ENCODE data around the gene PYGB.

DNA sequence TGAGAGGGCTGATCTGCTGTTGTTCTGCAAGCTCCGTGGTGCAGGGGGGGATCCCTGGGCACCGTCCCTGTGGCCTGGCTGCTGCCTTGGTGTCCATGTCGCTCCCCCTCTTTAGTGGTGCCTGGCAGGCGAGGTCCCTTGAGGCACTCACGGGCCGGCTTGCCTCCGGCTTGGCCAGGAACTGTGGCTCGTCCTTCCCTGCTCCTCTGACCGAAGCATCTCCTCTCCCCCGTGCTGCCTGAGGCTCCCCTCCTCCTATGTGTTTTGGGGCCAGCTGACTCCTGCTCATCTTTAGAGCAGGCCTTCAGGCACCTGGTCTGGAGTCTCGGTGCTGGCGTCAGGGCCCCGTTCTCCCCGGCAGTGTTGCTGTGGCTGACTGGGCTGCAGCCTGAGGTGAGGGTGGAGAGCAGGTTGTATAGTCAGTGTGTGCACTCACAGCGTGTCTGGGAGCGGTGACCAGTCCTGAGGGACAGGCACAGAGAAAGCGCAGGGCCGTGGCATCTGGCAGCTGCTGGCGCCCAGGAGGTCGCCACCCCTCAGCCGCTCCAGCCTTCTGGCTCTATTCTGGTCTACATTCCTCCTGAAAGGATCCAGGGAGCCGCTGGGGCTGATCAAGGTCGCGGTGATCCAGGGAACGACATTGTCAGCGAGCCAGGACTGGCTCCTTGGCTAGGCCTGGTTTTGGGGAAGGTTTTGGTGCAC, 43.7 kb downstream of the PYGB start:
- TF ChIP-seq, protein P1, sequence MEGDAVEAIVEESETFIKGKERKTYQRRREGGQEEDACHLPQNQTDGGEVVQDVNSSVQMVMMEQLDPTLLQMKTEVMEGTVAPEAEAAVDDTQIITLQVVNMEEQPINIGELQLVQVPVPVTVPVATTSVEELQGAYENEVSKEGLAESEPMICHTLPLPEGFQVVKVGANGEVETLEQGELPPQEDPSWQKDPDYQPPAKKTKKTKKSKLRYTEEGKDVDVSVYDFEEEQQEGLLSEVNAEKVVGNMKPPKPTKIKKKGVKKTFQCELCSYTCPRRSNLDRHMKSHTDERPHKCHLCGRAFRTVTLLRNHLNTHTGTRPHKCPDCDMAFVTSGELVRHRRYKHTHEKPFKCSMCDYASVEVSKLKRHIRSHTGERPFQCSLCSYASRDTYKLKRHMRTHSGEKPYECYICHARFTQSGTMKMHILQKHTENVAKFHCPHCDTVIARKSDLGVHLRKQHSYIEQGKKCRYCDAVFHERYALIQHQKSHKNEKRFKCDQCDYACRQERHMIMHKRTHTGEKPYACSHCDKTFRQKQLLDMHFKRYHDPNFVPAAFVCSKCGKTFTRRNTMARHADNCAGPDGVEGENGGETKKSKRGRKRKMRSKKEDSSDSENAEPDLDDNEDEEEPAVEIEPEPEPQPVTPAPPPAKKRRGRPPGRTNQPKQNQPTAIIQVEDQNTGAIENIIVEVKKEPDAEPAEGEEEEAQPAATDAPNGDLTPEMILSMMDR (IDR thresholded peaks at IDR 0.05): no peak
- TF ChIP-seq POLR2A (IDR thresholded peaks at IDR 0.05) (no peak), EP300 (IDR thresholded peaks at IDR 0.05) (no peak)

Measured in tibial nerve (tissue), 4 donors.